ENCODE results near the gene MIAT. TPM values are rescaled to one million over a fixed set of nuclear protein-coding genes. Genes with fewer than 3 reads are reported as not detected.
"Not testable (repeated sequence)": the region's sequence is repeated elsewhere in the genome, so short reads cannot be mapped to it uniquely, and the experiment has no call there.

The MIAT gene
- total RNA-seq, 1 donor from 2014 or later: 0.66 TPM

GRCh38 chr22:26702906-26703830 is 45.8 kb downstream of the MIAT start:
- H3K4me3 ChIP-seq: no peak overlapping the region
- no peak for DNase-seq
- H3K4me1 ChIP-seq: peaks cover 4% of the 10 kb centered on the region
- intact Hi-C loops (cut with micrococcal nuclease): no loop called here
- no peak overlapping the region for H3K27ac ChIP-seq (replicated peaks)
- no peaks in the 10 kb centered on the region for H3K27me3 ChIP-seq (ENCODE audit: low read depth)
- H3K9me3 ChIP-seq (replicated peaks): peaks cover 16% of the 10 kb centered on the region
- TF ChIP-seq CTCF (IDR thresholded peaks at IDR 0.05; ENCODE audit: borderline replicate concordance): no peak
- peaks cover 27% of the 10 kb centered on the region for H3K36me3 ChIP-seq

GRCh38 chr22:26705379-26705778 is 48.0 kb downstream of the MIAT start:
- H3K4me1 ChIP-seq: peaks cover 13% of the 10 kb centered on the region
- H3K27ac ChIP-seq (replicated peaks); H3K27me3 ChIP-seq (ENCODE audit: low read depth); H3K36me3 ChIP-seq; DNase-seq; H3K4me3 ChIP-seq; intact Hi-C loops (cut with micrococcal nuclease): not testable (repeated sequence)
- H3K9me3 ChIP-seq (replicated peaks): peaks cover 10% of the 10 kb centered on the region

GRCh38 chr22:26707090-26707489 is 49.7 kb downstream of the MIAT start:
- intact Hi-C loops (cut with micrococcal nuclease): no loop called here
- H3K36me3 ChIP-seq: peaks cover 8% of the 10 kb centered on the region
- H3K27ac ChIP-seq (replicated peaks): no peak overlapping the region
- peaks cover 16% of the 10 kb centered on the region for H3K4me1 ChIP-seq
- no peak for TF ChIP-seq CTCF (IDR thresholded peaks at IDR 0.05; ENCODE audit: borderline replicate concordance)
- peaks cover 8% of the 10 kb centered on the region for H3K9me3 ChIP-seq (replicated peaks)
- H3K27me3 ChIP-seq (ENCODE audit: low read depth): no peaks in the 10 kb centered on the region
- no peak overlapping the region for H3K4me3 ChIP-seq
- no peak for DNase-seq

GRCh38 chr22:26707581-26707980 is 50.2 kb downstream of the MIAT start:
- no peak for TF ChIP-seq CTCF (IDR thresholded peaks at IDR 0.05; ENCODE audit: borderline replicate concordance)
- Histone ChIP-seq H3K4me3 (no peak overlapping the region), H3K4me1 (peaks cover 16% of the 10 kb centered on the region), H3K27ac (replicated peaks) (no peak overlapping the region), H3K9me3 (replicated peaks) (peaks cover 8% of the 10 kb centered on the region), H3K27me3 (ENCODE audit: low read depth) (no peaks in the 10 kb centered on the region), H3K36me3 (peaks cover 8% of the 10 kb centered on the region)
- DNase-seq: no peak
- intact Hi-C loops (cut with micrococcal nuclease): no loop called here

- DNase-seq: no peak
- Histone ChIP-seq H3K27me3 (ENCODE audit: low read depth) (no peaks in the 10 kb centered on the region), H3K36me3 (peaks cover 8% of the 10 kb centered on the region), H3K9me3 (replicated peaks) (peaks cover 8% of the 10 kb centered on the region), H3K27ac (replicated peaks) (peak overlapping the region; percentile 40), H3K4me1 (peaks cover 16% of the 10 kb centered on the region), H3K4me3 (no peak overlapping the region)
- intact Hi-C loops (cut with micrococcal nuclease): no loop called here
- no peak for TF ChIP-seq CTCF (IDR thresholded peaks at IDR 0.05; ENCODE audit: borderline replicate concordance)
These were observed 51.0 kb downstream of the MIAT start for GRCh38 chr22:26708256-26709009.

All from left ventricle myocardium inferior (tissue), 1 donor.